Effector memory CD4-positive, alpha-beta T cell (primary cell): ENCODE data around the gene NELL1.

Experiments
- DNase-seq, 3 donors: peaks; one replicate each; pipeline ENCODE4 v3.0.0-alpha.2; 2020
- H3K27ac ChIP-seq: 2 replicates; pipeline ENCODE4 v1.7.0; 2013; ENCODE audit warnings: mild to moderate bottlenecking, low read length, moderate library complexity; ENCODE audit not compliant: insufficient read depth, poor library complexity, severe bottlenecking
- H3K27me3 ChIP-seq: replicated peaks from 2 replicates; pipeline ENCODE4 v1.7.0; 2013; ENCODE audit warnings: mild to moderate bottlenecking, low read length; ENCODE audit not compliant: insufficient read depth, control insufficient read depth, poor library complexity, severe bottlenecking
- H3K36me3 ChIP-seq: 2 replicates; pipeline ENCODE4 v1.7.0; 2013; ENCODE audit warnings: mild to moderate bottlenecking, low read length, moderate library complexity; ENCODE audit not compliant: control insufficient read depth, insufficient read depth
- H3K4me1 ChIP-seq: 2 replicates; pipeline ENCODE4 v1.7.0; 2013; ENCODE audit warnings: low read length, mild to moderate bottlenecking; ENCODE audit not compliant: control insufficient read depth, insufficient read depth, poor library complexity, severe bottlenecking
- H3K4me3 ChIP-seq: 2 replicates; pipeline ENCODE4 v1.7.0; 2013; ENCODE audit warnings: low read length, low read depth, mild to moderate bottlenecking; ENCODE audit not compliant: insufficient read depth, poor library complexity, severe bottlenecking
- H3K9me3 ChIP-seq: 2 replicates; pipeline ENCODE4 v1.7.0; 2013; ENCODE audit warnings: mild to moderate bottlenecking, low read length, moderate library complexity; ENCODE audit not compliant: control insufficient read depth

The NELL1 gene

GRCh38 chr11:20661445-20661844, 7.9 kb upstream of the NELL1 start:
- H3K27ac ChIP-seq = no peak overlapping the region
- no peaks in the 10 kb centered on the region for H3K4me1 ChIP-seq
- no peak for DNase-seq
- no peaks in the 10 kb centered on the region for H3K9me3 ChIP-seq
- no peaks in the 10 kb centered on the region for H3K36me3 ChIP-seq
- no peak overlapping the region for H3K4me3 ChIP-seq
- no peaks in the 10 kb centered on the region for H3K27me3 ChIP-seq

- Histone ChIP-seq H3K4me1 (no peaks in the 10 kb centered on the region), H3K27ac (no peak overlapping the region), H3K27me3 (no peaks in the 10 kb centered on the region), H3K36me3 (no peaks in the 10 kb centered on the region), H3K4me3 (no peak overlapping the region), H3K9me3 (no peaks in the 10 kb centered on the region)
- DNase-seq = no peak
Observed at GRCh38 chr11:20661850-20662249, 7.5 kb upstream of the NELL1 start.

- DNase-seq = no peak
- Histone ChIP-seq H3K4me3 (no peak overlapping the region), H3K4me1 (no peaks in the 10 kb centered on the region), H3K27ac (no peak overlapping the region), H3K9me3 (no peaks in the 10 kb centered on the region), H3K36me3 (no peaks in the 10 kb centered on the region), H3K27me3 (peaks cover 14% of the 10 kb centered on the region)
Observed at GRCh38 chr11:20668131-20668809, 1.1 kb upstream of the NELL1 start.

- DNase-seq = no peak
- no peak overlapping the region for H3K4me3 ChIP-seq
- no peaks in the 10 kb centered on the region for H3K4me1 ChIP-seq
- no peaks in the 10 kb centered on the region for H3K9me3 ChIP-seq
- H3K27ac ChIP-seq = no peak overlapping the region
- H3K36me3 ChIP-seq = no peaks in the 10 kb centered on the region
- peaks cover 16% of the 10 kb centered on the region for H3K27me3 ChIP-seq
Observed at GRCh38 chr11:20669820-20670684, 666 bp downstream of the NELL1 start.

GRCh38 chr11:20670932-20671403, 1.6 kb downstream of the NELL1 start:
- no peak for DNase-seq
- Histone ChIP-seq H3K36me3 (no peaks in the 10 kb centered on the region), H3K27me3 (peaks cover 16% of the 10 kb centered on the region)

GRCh38 chr11:20671856-20672546, 2.6 kb downstream of the NELL1 start:
- no peak overlapping the region for H3K27ac ChIP-seq
- H3K9me3 ChIP-seq = no peaks in the 10 kb centered on the region
- no peaks in the 10 kb centered on the region for H3K36me3 ChIP-seq
- no peaks in the 10 kb centered on the region for H3K4me1 ChIP-seq
- peaks cover 16% of the 10 kb centered on the region for H3K27me3 ChIP-seq
- no peak for DNase-seq
- no peak overlapping the region for H3K4me3 ChIP-seq

More at GRCh38 chr11:20670932-20671403, 1.6 kb downstream of the NELL1 start:
- H3K27ac ChIP-seq = no peak overlapping the region
- no peaks in the 10 kb centered on the region for H3K9me3 ChIP-seq
- no peak overlapping the region for H3K4me3 ChIP-seq
- H3K4me1 ChIP-seq = no peaks in the 10 kb centered on the region

- no peak overlapping the region for H3K27ac ChIP-seq
- H3K4me3 ChIP-seq = no peak overlapping the region
- no peaks in the 10 kb centered on the region for H3K9me3 ChIP-seq
- H3K36me3 ChIP-seq = no peaks in the 10 kb centered on the region
- no peaks in the 10 kb centered on the region for H3K4me1 ChIP-seq
- peaks cover 16% of the 10 kb centered on the region for H3K27me3 ChIP-seq
- DNase-seq = no peak
Observed at GRCh38 chr11:20672575-20672974, 3.2 kb downstream of the NELL1 start.

GRCh38 chr11:20676658-20677057, 7.3 kb downstream of the NELL1 start:
- Histone ChIP-seq H3K9me3 (no peaks in the 10 kb centered on the region), H3K4me3 (no peak overlapping the region), H3K27ac (no peak overlapping the region), H3K27me3 (peaks cover 8% of the 10 kb centered on the region), H3K4me1 (no peaks in the 10 kb centered on the region), H3K36me3 (no peaks in the 10 kb centered on the region)
- no peak for DNase-seq

GRCh38 chr11:20688761-20689160, 19.4 kb downstream of the NELL1 start:
- H3K9me3 ChIP-seq = no peaks in the 10 kb centered on the region
- DNase-seq = no peak
- H3K36me3 ChIP-seq = no peaks in the 10 kb centered on the region
- no peaks in the 10 kb centered on the region for H3K27me3 ChIP-seq
- no peak overlapping the region for H3K4me3 ChIP-seq
- no peak overlapping the region for H3K27ac ChIP-seq
- no peaks in the 10 kb centered on the region for H3K4me1 ChIP-seq

- no peak for DNase-seq
- H3K36me3 ChIP-seq = no peaks in the 10 kb centered on the region
- no peaks in the 10 kb centered on the region for H3K4me1 ChIP-seq
- H3K9me3 ChIP-seq = no peaks in the 10 kb centered on the region
- H3K27me3 ChIP-seq = no peaks in the 10 kb centered on the region
- H3K27ac ChIP-seq = no peak overlapping the region
- H3K4me3 ChIP-seq = no peak overlapping the region
Observed at GRCh38 chr11:20707876-20708275, 38.5 kb downstream of the NELL1 start.
